ENCODE data around the gene CACFD1.
"Not testable (repeated sequence)": the region's sequence is repeated elsewhere in the genome, so short reads cannot be mapped to it uniquely, and the experiment has no call there.

The CACFD1 gene

GRCh38 chr9:133440874-133441273, 18.9 kb upstream of the CACFD1 start:
- Histone ChIP-seq H3K27ac (ENCODE audit: low read depth, low read length) (no peak overlapping the region), H3K4me1 (ENCODE audit: control insufficient read depth in 1 of 2, insufficient read depth in 2 of 2, low read length in 2 of 2) (no peaks in the 10 kb centered on the region), H3K27me3 (ENCODE audit: control insufficient read depth in 1 of 2, insufficient read depth in 2 of 2, low read length in 2 of 2) (no peaks in the 10 kb centered on the region), H3K9ac (ENCODE audit: low read depth in 1 of 2, low read length in 2 of 2) (no peak overlapping the region), H3K36me3 (ENCODE audit: control insufficient read depth in 1 of 2, insufficient read depth in 2 of 2, low read length in 2 of 2) (no peaks in the 10 kb centered on the region), H3K4me3 (ENCODE audit: low read depth in 1 of 2, low read length in 2 of 2) (no peak overlapping the region), H3K9me3 (ENCODE audit: control insufficient read depth in 1 of 2, low read length in 2 of 2) (no peaks in the 10 kb centered on the region)

GRCh38 chr9:133441571-133441970, 18.2 kb upstream of the CACFD1 start:
- H3K4me1 ChIP-seq (ENCODE audit: control insufficient read depth in 1 of 2, insufficient read depth in 2 of 2, low read length in 2 of 2) = no peaks in the 10 kb centered on the region
- H3K27me3 ChIP-seq (ENCODE audit: control insufficient read depth in 1 of 2, insufficient read depth in 2 of 2, low read length in 2 of 2) = no peaks in the 10 kb centered on the region
- H3K4me3 ChIP-seq (ENCODE audit: low read depth in 1 of 2, low read length in 2 of 2) = no peak overlapping the region
- H3K36me3 ChIP-seq (ENCODE audit: control insufficient read depth in 1 of 2, insufficient read depth in 2 of 2, low read length in 2 of 2) = no peaks in the 10 kb centered on the region
- no peaks in the 10 kb centered on the region for H3K9me3 ChIP-seq (ENCODE audit: control insufficient read depth in 1 of 2, low read length in 2 of 2)
- H3K9ac ChIP-seq (ENCODE audit: low read depth in 1 of 2, low read length in 2 of 2) = no peak overlapping the region
- no peak overlapping the region for H3K27ac ChIP-seq (ENCODE audit: low read depth, low read length)

- Histone ChIP-seq H3K27me3 (ENCODE audit: control insufficient read depth in 1 of 2, insufficient read depth in 2 of 2, low read length in 2 of 2) (no peaks in the 10 kb centered on the region), H3K27ac (ENCODE audit: low read depth, low read length) (no peak overlapping the region), H3K9ac (ENCODE audit: low read depth in 1 of 2, low read length in 2 of 2) (no peak overlapping the region), H3K4me3 (ENCODE audit: low read depth in 1 of 2, low read length in 2 of 2) (no peak overlapping the region), H3K36me3 (ENCODE audit: control insufficient read depth in 1 of 2, insufficient read depth in 2 of 2, low read length in 2 of 2) (no peaks in the 10 kb centered on the region), H3K4me1 (ENCODE audit: control insufficient read depth in 1 of 2, insufficient read depth in 2 of 2, low read length in 2 of 2) (no peaks in the 10 kb centered on the region), H3K9me3 (ENCODE audit: control insufficient read depth in 1 of 2, low read length in 2 of 2) (no peaks in the 10 kb centered on the region)
These were observed 16.5 kb upstream of the CACFD1 start for GRCh38 chr9:133443248-133443647.

- Histone ChIP-seq H3K27me3 (ENCODE audit: control insufficient read depth in 1 of 2, insufficient read depth in 2 of 2, low read length in 2 of 2) (no peaks in the 10 kb centered on the region), H3K27ac (ENCODE audit: low read depth, low read length) (no peak overlapping the region), H3K4me1 (ENCODE audit: control insufficient read depth in 1 of 2, insufficient read depth in 2 of 2, low read length in 2 of 2) (peaks cover 0 to 3% of the 10 kb centered on the region in 2 donors), H3K4me3 (ENCODE audit: low read depth in 1 of 2, low read length in 2 of 2) (no peak overlapping the region), H3K9me3 (ENCODE audit: control insufficient read depth in 1 of 2, low read length in 2 of 2) (no peaks in the 10 kb centered on the region), H3K36me3 (ENCODE audit: control insufficient read depth in 1 of 2, insufficient read depth in 2 of 2, low read length in 2 of 2) (no peaks in the 10 kb centered on the region), H3K9ac (ENCODE audit: low read depth in 1 of 2, low read length in 2 of 2) (no peak overlapping the region)
These were observed 15.8 kb upstream of the CACFD1 start for GRCh38 chr9:133443982-133444381.

DNA sequence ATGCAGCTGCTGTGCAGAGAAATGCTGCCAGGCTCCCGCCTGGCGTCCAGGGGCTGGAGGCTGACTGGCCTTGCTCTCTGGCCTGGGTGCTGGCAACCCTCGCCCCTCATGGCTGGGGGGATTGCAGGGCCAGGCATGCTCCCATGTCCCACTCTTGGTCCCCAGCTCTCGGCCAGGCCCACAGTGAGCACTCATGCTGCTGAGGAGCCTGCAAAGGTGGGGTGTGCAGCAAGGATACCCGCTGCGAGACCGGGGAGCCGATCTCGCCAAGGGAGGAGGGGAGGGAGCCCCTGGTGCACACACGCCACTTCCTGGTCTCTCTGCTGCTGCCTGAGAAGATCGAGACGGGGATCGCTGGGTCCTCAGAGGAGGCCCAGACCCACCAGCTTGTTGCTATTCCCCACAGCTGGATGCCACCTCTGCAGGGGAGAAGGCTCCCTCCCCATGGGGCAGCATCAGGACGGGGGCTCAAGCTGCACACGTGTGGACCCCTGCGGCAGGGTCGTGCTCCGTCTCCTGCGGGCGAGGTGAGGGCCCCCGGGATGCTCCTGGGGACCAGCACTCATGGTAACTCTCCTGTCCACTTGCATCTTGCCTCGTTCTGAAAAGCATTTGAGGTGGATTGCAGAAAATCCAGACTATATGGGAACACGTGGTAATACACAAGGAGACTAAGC, 14.3 kb upstream of the CACFD1 start:
- Histone ChIP-seq H3K27me3 (ENCODE audit: control insufficient read depth in 1 of 2, insufficient read depth in 2 of 2, low read length in 2 of 2) (no peaks in the 10 kb centered on the region), H3K4me3 (ENCODE audit: low read depth in 1 of 2, low read length in 2 of 2) (no peak overlapping the region), H3K27ac (ENCODE audit: low read depth, low read length) (no peak overlapping the region), H3K4me1 (ENCODE audit: control insufficient read depth in 1 of 2, insufficient read depth in 2 of 2, low read length in 2 of 2) (peaks cover 0 to 5% of the 10 kb centered on the region in 2 donors), H3K9ac (ENCODE audit: low read depth in 1 of 2, low read length in 2 of 2) (no peak overlapping the region), H3K36me3 (ENCODE audit: control insufficient read depth in 1 of 2, insufficient read depth in 2 of 2, low read length in 2 of 2) (no peaks in the 10 kb centered on the region), H3K9me3 (ENCODE audit: control insufficient read depth in 1 of 2, low read length in 2 of 2) (no peaks in the 10 kb centered on the region)

DNA sequence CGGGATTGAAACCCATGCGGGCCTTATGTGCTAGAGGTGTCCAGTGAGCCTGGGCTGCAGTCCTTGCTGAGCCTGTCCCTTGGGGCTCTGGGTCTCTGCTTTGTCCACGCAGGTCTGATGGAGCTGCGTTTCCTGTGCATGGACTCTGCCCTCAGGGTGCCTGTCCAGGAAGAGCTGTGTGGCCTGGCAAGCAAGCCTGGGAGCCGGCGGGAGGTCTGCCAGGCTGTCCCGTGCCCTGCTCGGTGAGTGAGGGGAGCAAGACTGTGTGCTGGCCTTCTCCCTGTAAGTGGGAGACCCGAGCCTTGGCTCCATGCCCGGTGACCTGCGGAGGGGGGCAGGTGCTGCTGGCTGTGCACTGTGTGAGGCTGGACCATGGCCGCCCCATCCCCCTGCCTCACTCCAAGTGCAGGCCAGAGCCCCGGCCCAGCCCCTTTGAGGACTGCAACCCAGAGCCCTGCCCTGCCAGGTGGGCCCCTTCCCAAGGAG, 11.2 kb upstream of the CACFD1 start:
- Histone ChIP-seq H3K9me3 (ENCODE audit: control insufficient read depth in 1 of 2, low read length in 2 of 2) (no peaks in the 10 kb centered on the region), H3K36me3 (ENCODE audit: control insufficient read depth in 1 of 2, insufficient read depth in 2 of 2, low read length in 2 of 2) (no peaks in the 10 kb centered on the region), H3K27ac (ENCODE audit: low read depth, low read length) (no peak overlapping the region), H3K9ac (ENCODE audit: low read depth in 1 of 2, low read length in 2 of 2) (no peak overlapping the region), H3K4me3 (ENCODE audit: low read depth in 1 of 2, low read length in 2 of 2) (peak overlapping the region in 1 of 2 donors; percentile 22), H3K4me1 (ENCODE audit: control insufficient read depth in 1 of 2, insufficient read depth in 2 of 2, low read length in 2 of 2) (peaks cover 0 to 5% of the 10 kb centered on the region in 2 donors), H3K27me3 (ENCODE audit: control insufficient read depth in 1 of 2, insufficient read depth in 2 of 2, low read length in 2 of 2) (no peaks in the 10 kb centered on the region)

DNA sequence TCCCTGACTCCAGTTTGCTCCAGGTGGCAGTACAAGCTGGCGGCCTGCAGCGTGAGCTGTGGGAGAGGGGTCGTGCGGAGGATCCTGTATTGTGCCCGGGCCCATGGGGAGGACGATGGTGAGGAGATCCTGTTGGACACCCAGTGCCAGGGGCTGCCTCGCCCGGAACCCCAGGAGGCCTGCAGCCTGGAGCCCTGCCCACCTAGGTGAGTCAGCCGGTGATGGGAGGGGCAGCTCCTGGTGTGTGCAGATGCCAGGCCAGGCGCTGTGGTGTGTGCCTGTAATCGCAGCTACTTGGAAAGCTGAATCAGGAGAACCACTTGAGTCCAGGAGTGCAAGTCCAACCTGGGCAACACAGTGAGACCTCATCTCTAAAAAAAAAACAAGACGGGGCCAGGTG, 10.0 kb upstream of the CACFD1 start:
- Histone ChIP-seq H3K27me3 (ENCODE audit: control insufficient read depth in 1 of 2, insufficient read depth in 2 of 2, low read length in 2 of 2) (no peaks in the 10 kb centered on the region), H3K9ac (ENCODE audit: low read depth in 1 of 2, low read length in 2 of 2) (no peak overlapping the region)

GRCh38 chr9:133451865-133452264, 7.9 kb upstream of the CACFD1 start:
- not testable (repeated sequence) for H3K9me3 ChIP-seq (ENCODE audit: control insufficient read depth in 1 of 2, low read length in 2 of 2); H3K36me3 ChIP-seq (ENCODE audit: control insufficient read depth in 1 of 2, insufficient read depth in 2 of 2, low read length in 2 of 2)

More for the DNA sequence above, 10.0 kb upstream of the CACFD1 start:
- peaks cover 0 to 5% of the 10 kb centered on the region in 2 donors for H3K4me1 ChIP-seq (ENCODE audit: control insufficient read depth in 1 of 2, insufficient read depth in 2 of 2, low read length in 2 of 2)
- no peak overlapping the region for H3K27ac ChIP-seq (ENCODE audit: low read depth, low read length)
- H3K9me3 ChIP-seq (ENCODE audit: control insufficient read depth in 1 of 2, low read length in 2 of 2) = no peaks in the 10 kb centered on the region
- no peak overlapping the region for H3K4me3 ChIP-seq (ENCODE audit: low read depth in 1 of 2, low read length in 2 of 2)
- no peaks in the 10 kb centered on the region for H3K36me3 ChIP-seq (ENCODE audit: control insufficient read depth in 1 of 2, insufficient read depth in 2 of 2, low read length in 2 of 2)

GRCh38 chr9:133452562-133452961, 7.2 kb upstream of the CACFD1 start:
- Histone ChIP-seq H3K27ac (ENCODE audit: low read depth, low read length) (no peak overlapping the region), H3K9me3 (ENCODE audit: control insufficient read depth in 1 of 2, low read length in 2 of 2) (no peaks in the 10 kb centered on the region), H3K4me1 (ENCODE audit: control insufficient read depth in 1 of 2, insufficient read depth in 2 of 2, low read length in 2 of 2) (peaks cover 0 to 5% of the 10 kb centered on the region in 2 donors), H3K27me3 (ENCODE audit: control insufficient read depth in 1 of 2, insufficient read depth in 2 of 2, low read length in 2 of 2) (no peaks in the 10 kb centered on the region), H3K36me3 (ENCODE audit: control insufficient read depth in 1 of 2, insufficient read depth in 2 of 2, low read length in 2 of 2) (no peaks in the 10 kb centered on the region), H3K9ac (ENCODE audit: low read depth in 1 of 2, low read length in 2 of 2) (no peak overlapping the region), H3K4me3 (ENCODE audit: low read depth in 1 of 2, low read length in 2 of 2) (no peak overlapping the region)

More at GRCh38 chr9:133451865-133452264, 7.9 kb upstream of the CACFD1 start:
- not testable (repeated sequence) for H3K4me3 ChIP-seq (ENCODE audit: low read depth in 1 of 2, low read length in 2 of 2); H3K27me3 ChIP-seq (ENCODE audit: control insufficient read depth in 1 of 2, insufficient read depth in 2 of 2, low read length in 2 of 2); H3K27ac ChIP-seq (ENCODE audit: low read depth, low read length); H3K4me1 ChIP-seq (ENCODE audit: control insufficient read depth in 1 of 2, insufficient read depth in 2 of 2, low read length in 2 of 2); H3K9ac ChIP-seq (ENCODE audit: low read depth in 1 of 2, low read length in 2 of 2)

DNA sequence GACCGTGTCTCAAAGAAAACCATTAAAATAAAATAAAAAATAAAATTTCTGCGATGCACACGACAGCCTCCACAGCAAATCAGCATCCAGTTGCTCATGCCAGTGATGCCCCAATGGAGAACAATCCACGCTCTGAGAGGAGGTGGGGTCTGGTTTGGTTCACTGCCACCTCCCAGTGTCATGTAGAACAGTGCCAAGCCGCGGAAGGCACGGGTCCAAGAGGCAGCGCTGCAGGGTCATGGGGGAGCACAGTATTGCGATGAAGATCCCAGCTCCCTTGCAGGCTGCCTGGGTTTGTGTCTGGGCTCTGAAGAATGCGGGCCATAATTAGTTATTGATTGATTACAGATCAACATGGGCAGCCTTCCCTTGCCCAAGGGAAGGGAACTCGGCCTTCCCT, 6.1 kb upstream of the CACFD1 start:
- no peak overlapping the region for H3K4me3 ChIP-seq (ENCODE audit: low read depth in 1 of 2, low read length in 2 of 2)
- H3K9ac ChIP-seq (ENCODE audit: low read depth in 1 of 2, low read length in 2 of 2) = no peak overlapping the region
- peaks cover 0 to 5% of the 10 kb centered on the region in 2 donors for H3K4me1 ChIP-seq (ENCODE audit: control insufficient read depth in 1 of 2, insufficient read depth in 2 of 2, low read length in 2 of 2)

More for the DNA sequence above, 6.1 kb upstream of the CACFD1 start:
- Histone ChIP-seq H3K27ac (ENCODE audit: low read depth, low read length) (no peak overlapping the region), H3K36me3 (ENCODE audit: control insufficient read depth in 1 of 2, insufficient read depth in 2 of 2, low read length in 2 of 2) (no peaks in the 10 kb centered on the region), H3K27me3 (ENCODE audit: control insufficient read depth in 1 of 2, insufficient read depth in 2 of 2, low read length in 2 of 2) (no peaks in the 10 kb centered on the region), H3K9me3 (ENCODE audit: control insufficient read depth in 1 of 2, low read length in 2 of 2) (no peaks in the 10 kb centered on the region)
